ENCODE results near the gene FDX1.

Gene FDX1

DNA sequence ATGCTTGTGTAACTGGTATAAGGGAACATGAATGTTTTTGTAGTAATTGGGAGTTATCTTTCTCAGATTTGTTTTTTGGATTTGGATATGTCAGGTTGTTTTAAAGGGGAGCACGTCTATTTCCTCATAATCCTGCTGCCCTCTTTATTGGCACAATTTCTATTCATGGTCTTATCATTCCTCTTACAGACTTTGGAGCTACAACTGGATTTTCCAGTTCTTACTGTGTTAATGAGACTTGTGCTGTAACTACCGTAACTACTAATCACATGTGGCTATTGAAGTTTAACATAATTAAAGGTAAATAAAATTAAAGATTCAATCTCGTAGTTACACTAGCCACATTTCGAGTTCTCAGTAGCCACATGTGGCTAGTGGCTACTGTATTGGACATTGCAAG is 1.9 kb downstream of the FDX1 start:
- DNase-seq: no peak

DNA sequence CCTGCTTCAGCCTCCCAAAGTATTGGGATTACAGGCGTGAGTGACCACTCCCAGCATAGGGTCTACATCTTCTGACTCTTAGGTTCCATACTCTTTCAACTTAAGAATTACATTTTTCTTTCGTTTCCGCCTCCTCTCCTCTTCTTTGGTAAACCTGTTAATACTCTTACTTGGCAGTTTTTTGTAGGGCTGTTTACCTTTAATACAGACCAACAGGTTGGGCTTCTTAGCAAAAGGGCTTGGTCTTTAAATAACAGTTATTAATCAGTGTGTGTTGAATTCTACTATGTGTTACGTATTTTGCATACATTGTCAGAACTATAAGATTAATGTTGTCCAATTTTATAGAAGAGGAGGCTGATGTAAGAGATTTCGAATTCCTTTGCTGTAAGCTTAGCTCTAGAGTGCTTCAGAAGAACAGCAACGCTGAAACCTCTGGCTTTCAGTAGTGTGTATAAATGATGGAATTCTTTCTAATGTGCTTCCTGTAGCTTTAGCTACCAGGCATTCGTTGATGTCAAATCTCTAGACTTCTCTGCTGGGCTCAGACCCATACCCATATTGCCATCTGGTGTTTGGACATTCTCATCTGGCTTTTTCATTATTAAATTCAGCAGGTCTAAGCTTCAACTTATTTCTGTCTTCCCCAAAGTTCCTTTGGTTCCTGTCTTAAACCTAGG is 3.1 kb downstream of the FDX1 start:
- DNase-seq: no peak

DNA sequence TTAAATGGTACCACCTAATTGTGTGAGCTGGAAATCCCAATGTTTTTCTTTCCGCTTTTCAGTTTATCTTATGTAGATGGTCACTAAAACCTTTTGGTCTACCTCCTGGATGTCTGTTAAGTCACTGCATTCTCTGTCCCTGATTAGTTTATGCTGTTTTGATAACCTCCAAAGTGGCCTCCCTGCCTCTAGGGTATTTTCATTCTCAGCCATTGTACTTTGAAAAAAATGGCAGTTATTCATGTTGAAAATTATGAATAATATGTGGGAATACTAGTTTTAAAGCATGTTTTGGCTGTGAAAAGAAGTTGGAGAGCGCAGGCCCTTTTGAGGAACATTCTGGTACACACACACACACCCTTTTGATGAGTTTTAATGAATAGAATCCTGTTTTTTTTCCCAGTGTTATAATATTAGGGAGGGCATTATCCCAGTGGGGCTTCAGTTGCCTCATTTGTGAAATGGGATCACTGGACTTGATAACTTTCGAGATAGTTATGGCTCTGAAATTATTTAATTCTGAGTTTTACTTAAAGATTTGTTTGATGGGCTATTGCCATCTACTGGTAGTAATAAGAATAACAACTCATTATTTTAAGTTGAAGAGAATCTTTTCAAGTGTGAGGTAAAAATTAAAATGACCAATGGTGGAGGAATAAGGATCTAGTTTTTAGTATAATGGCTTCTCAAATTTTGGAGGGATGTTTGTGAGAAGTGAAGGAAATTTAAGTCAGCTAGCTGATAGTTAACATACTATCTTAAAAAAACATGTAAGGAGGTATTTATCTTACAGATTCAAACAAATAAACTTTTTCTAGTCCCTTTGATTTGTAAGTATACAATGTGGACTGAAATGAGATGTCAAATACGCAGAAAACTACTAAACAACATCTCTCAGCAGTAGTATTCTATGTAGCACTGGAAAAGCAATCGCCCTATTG is 3.9 kb downstream of the FDX1 start:
- no peak for DNase-seq

DNA sequence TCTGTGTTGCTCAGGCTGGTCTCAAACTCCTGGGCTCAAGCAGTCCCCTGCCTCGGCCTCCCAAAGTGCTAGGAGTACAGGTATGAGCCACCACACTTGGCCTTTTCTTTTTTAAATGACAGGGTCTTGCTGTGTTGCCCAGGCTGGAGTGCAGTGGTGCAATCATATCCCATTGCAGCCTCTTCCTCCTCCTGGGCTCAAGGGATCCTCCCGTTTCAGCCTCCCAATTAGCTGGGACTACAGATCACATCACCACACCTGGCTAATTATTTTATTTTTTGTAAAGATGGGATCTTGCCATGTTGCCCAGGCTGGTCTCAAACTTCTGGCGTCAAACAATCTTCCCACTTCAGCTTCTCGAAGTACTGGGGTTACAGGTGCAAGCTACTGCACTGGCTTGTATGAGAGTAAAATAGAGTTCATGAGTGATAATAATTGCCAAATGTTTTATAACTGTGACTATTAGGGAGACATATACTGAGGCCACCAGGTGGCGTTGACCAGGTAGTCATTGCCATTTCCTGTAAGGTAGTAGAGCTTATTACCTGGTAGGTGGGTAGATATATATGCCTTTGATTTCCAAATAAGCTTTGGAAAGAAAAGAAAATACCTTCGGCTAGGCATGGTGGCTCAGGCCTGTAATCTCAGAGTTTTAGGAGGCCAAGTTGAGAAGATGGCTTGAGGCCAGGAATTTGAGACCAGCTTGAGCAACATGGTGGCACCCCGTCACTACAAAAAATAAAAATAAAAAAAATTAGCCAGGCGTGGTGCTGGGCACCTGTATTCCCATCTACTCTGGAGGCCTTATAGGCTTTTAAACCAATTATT is 5.4 kb downstream of the FDX1 start:
- DNase-seq: no peak

DNA sequence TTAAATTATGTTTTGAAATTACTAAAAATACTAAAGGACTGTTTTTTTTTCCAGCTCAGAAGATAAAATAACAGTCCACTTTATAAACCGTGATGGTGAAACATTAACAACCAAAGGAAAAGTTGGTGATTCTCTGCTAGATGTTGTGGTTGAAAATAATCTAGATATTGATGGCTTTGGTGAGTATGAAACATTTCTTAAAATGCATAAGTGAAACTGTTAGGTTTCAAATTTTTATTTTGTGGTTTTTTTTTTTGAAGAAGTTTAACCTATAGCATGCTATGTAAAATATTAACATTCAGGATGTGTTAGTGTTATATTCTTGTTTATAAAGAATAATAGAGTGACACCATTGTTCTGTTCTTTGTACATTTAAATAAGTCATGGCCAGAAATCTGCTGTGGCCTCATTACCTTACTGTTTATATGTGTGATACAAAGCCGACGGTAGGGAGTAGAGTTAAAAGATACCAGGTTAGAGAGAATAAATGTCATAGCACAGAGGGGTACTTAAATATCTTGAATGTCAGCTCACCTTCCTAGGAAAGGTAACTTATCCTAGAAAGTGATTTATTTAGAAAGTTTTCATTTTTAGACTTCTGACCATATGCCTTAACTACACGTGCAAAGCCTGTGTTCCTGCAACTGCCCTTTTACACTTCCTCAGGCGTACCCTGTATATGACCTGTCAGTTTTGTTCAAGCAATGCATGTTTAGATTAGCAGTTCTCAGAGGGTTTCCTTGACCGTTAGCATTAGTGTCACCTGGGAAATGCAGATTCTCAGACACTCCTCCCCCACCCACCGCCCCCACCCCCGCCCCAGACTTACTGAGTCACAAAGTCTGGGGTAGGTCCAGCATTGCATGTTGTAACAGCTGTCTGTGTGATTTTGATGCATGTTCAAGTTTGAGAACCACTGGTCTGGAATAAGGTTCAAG is 6.3 kb downstream of the FDX1 start:
- no peak for DNase-seq

DNA sequence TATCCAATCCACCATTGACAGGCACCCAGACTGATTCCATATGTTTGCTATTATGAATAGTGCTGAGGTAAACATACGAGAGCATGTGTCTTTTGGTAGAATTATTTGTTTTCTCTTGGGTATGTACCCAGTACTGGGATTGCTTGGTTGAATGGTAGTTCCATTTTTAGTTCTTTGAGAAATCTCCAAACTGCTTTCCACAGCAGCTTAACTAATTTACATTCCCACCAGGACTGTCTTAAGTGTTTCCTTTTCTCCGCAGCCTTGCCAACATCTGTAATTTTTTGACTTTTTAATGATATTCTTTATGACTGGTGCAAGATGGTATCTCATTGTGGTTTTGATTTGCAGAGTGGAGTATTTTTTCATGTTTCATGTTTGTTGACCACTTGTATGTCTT is 8.3 kb downstream of the FDX1 start:
- DNase-seq: no peak

DNA sequence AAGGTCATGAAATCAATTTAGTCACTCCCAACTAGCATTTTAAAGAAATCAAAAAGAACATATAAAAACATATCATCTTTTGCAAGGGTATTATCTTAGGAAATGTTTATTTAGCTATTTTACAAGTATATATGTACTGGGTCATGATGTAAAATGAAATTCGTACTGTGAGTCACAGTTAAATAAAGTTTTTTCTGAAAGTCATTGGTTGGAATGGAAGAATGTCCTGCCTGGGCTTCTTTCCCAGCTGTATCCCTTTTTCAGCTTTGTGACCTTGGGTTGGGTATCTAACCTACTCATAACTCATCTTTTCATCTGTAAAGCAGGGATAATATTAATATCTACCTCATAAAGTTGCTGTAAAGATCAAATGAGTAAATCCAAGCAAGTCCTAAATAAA is 15.7 kb downstream of the FDX1 start:
- DNase-seq: no peak

DNA sequence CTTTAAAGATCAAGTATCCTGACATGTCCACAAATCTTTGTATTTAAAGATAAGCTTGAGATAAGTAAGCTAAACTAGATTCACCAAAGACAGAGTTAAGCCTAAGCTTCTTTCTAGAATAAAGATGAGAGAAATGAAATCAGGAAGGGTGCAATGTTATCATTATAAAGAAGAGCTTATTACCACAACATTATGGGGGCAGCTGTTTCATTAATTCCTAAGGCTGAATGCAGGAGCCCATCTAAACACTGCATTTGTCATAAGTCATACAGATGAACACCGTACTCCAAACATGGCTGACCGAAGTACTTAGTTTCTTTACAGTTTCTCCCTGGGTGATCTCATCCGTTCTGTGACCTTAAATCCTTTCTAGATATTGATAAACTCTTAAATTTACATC is 16.3 kb downstream of the FDX1 start:
- no peak for DNase-seq

DNA sequence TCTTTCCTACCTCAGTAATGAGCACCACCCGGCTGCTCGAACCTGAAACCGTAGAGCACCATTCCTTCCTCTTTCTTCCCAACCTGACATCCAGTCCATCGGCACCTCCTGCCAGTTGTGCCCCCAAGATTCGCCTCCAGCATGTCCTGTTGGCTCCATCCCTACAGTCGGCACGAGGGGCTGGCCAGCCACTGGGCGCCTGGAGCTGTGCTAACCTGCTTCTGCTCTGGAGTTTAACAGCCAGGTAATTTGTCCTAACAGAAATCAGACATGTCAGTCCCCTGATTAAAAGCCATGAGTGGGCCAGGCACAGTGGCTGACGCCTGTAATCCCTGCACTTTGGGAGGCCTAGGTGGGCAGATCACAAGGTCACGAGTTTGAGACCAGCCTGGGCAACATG is 16.8 kb downstream of the FDX1 start:
- no peak for DNase-seq

DNA sequence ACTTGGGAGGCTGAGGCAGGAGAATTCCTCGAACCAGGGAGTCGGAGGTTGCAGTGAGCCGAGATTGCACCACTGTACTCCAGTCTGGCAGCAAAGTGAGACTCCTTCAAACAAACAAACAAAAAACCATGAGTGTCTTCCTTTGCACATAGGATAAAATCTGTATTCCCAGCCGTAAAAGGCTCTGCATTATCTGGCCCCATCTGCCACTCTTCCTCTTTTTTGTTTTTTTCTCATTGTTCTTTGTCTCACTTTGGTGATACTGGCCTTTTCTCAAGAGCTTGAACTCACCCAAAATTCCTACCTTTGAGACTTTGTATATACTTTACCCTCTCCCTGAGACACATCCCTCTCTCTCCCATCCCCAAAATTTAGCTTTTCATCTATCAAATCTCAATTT is 17.6 kb downstream of the FDX1 start:
- no peak for DNase-seq

DNA sequence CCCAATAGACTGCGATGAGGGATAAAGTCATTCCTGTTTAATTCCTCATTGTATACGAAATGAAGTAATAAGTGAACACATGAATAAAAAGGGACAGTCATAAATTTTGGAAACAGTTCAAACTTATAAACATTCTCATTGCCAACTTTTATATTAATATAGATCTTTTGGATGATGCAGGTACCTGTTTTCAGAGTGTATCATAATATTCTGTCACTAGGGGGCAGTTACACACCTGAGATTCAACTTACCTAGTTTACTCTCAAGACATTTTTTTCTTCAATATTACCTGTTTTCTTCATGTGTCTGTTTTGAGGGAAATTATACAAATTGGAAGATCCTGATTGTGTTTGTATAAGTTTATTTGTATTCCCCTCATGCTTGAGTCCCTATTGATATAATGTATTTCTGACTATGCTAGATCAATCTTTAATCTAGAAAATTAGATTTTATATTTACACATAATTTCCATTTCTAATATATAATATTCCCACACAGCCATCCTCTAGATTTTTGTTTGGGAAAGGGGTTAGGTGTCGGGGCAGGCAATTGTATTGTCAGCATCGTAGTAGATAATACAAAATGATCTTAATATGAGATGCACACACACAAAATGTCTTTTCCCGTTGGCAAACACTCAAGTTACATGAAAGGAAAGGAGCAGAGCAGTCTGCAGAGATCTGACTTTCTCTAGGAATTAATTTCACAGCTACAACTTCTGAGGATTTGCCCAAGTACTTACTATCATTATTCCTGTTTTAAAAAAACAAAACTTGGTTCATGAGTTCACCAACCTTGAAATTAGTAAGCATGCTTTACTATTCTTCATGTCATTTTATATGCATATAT is 18.4 kb downstream of the FDX1 start:
- DNase-seq: no peak

DNA sequence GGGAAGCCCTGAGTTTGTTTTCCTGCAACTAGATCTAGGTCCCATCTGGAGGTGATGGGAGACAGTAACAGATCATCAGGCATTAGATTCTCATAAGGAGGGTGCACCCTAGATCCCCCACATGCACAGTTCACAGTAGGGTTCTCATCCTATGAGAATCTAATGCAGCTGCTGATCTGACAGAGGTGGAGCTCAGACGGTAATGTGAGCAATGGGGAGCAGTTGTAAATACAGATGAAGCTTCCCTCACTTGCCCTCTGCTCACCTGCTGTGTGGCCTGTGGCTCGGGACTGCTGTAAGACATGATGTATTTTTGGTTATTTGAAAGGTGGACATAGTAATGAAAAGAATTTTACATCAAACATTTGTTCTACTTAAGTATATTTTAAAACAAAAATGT is 20.5 kb downstream of the FDX1 start:
- no peak for DNase-seq

DNA sequence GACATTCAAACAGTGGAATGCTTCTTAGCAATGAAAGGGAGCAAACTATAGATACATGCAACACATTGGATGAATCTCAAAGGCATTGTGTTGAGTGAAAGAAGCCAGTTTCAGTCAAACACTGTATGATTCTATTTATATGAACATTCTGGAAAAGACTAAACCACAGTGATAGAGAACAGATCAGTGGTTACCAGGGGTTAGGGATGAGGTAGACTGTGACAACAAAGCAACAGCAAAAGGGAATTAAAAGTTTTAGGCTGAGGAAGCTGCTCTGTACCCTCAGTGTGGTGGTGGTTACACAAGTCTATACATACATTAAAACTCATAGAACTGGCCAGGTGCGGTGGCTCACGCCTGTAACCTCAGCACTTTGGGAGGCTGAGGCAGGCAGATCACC is 23.0 kb downstream of the FDX1 start:
- no peak for DNase-seq

DNA sequence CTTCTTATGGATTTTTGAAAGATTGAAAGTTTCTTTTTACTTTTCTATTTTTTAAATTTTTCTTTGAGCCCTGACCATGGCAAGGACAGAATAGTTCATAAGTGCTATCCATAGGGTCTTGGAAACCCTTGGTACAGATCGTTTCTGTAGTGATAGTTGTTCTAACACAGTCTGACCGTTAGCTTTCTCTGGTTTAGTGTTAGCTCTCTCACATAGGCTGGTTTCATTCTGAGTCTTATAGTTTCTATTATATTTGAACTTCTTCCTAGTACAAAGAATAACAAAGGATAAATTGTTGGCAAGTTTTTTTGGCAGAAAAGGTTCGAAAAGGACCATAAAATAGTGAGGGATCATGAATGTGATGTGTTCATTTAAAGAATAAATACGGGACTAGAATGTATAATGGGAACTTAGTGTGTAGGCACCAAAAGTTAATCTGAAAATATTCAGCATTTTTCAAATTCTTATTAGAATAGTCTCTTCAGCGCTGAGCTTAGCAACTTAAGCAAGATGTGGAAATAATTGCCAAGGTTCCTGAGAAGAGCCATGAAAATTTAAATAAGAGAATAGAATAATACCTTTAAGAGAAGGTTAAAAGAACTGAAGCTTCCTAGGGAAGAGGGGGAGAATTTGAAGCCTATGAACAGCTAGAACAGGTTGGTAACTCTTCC is 24.1 kb downstream of the FDX1 start:
- no peak for DNase-seq

DNA sequence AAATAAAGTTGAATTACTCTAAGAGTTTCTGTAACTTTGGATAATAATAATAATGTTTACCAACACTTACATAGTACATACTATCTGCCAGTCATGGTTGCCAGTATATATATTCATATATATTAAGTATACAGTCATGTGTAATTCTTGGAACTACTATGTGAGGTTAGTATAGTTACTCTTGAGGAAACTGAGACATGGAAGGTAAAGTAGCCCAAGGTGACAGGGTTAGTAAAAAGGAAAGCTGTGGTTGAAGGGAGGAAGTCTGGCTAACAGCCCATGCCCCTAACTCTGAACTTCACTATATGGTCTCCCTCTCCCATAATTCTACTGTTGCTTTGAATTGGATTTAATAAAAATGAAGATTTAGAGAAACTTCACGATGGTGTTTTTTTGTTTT is 24.9 kb downstream of the FDX1 start:
- no peak for DNase-seq

DNA sequence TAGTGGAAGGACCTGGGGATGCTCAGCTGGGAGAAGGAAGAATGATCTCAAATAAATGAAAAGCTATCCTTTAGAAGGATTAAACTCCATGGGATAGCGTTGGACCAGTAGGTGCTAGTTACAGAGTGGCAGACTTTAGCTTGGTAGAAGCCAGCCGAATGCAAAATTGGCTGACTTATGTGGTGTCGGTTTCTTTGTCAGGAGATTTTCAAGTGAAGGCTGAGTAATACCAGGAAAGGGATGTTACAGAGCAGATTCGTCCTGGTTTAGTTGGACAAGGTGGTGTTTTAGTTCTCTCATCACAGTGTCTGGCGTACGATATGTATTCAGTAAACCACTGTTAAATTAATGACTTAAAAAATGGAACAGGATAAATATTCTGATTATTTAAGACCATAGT is 26.0 kb downstream of the FDX1 start:
- no peak for DNase-seq

DNA sequence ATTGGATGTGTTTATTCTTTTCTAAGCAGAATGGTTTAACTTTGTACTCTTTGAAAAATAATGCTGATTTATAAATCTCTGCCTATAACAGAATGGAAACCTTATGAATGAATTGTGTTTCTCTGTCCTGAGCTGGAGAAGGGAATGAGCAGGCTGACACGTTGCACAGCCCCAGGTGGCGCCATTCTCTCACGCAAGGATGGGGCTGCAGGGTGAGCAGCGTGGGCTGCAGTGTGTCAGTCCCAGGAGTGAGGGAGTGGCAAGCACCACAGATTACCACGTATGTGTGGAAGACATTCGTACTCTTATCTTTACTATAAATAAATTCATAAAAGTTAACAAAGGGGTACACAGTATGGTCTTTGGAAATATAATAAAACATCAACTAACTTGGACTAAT is 33.4 kb downstream of the FDX1 start:
- peak; percentile 16 for DNase-seq

DNA sequence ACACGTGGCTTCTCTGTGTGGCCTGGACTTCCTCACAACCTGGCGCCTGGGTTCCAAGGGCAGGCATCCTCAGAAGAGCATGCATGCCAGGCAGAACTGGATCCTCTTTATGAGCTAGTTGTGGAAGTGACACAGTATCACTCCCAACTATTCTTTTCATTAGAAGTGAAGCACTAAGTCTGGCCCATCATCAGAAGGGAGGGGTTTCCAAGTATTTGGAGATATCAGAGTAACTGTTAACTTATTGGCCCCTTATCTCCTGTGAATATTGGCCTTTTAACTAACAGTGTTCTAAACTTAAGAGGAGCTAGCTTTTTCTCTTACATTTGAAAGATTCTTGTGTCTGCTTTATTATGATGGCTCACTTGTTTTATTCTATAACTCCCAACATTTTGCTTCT is 35.5 kb downstream of the FDX1 start:
- no peak for DNase-seq

DNA sequence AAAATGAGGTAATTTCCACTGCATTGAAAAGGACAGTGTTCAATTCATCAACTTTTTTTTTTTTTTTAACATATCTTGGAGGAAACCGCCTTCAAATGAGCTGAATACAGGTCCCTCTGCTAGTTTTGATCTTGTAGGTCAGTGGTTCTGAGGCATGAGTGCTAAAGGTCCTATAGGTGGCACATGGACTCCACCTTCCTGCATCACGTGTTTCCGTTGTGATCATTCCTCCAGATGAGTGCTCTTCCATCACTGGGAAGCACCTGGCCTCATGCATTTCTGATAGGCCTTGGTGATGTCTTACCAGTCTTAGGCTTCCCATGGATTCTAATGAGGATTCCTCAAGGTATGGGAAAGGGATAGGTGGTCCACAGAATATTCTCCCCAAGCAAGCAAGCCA is 37.8 kb downstream of the FDX1 start:
- DNase-seq: no peak

DNA sequence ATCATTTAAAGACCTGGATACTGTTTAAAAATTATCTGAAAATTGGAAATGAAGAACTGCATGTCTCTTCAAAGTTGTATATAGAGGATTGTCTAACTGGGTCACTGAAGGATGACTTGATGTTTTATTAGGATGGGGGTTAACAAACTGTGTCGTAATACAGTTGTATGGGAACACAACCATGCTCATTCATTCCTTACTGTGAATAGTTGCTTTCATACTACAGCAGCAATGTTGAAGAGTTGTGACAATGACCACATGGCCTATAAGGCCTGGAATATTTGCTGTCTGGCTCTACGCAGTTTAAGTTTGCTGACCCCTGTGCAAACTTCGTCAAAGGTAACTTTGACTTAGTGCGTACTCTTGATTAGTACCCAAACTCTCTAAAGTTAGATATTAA is 38.4 kb downstream of the FDX1 start:
- DNase-seq: no peak

DNA sequence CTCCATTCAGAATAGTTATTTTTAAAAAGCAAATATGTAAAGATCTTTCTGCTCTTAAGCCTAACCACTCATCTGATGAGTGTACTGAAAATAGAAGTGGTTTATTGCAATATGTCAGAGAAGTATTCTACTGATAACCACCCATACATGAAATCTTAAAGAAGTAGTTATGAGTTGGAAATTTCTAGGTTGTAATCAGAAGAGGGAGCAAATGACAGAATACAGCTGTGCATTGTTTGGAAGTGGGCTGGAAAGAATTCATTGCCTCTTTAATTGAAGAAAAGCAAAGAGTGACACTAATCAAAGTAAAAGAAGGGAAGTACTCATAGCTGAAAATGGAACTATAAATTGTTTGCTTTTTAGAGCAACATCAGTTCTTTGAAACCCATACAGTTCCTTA is 39.4 kb downstream of the FDX1 start:
- DNase-seq: no peak
